Activated CD4-positive, alpha-beta memory T cell treated with anti-CD3 and anti-CD28 coated beads for 36 hours (primary cell): ENCODE data around the gene MAPK7. TPM values are rescaled to one million over a fixed set of nuclear protein-coding genes. Genes with fewer than 3 reads are reported as not detected.
A peak's percentile ranks its signal among the peaks of the same experiment; 100 is the strongest.

Source experiments
- CTCF ChIA-PET: fragments of 350-600 bp; sonication (Branson Sonifier 250); formaldehyde crosslinking; loops from one replicate; lab custom pipeline; 2021; ENCODE audit warnings: antibody characterized with exemption, inconsistent platforms; lab: Charles Lee
- POLR2A ChIA-PET: fragments of 350-600 bp; sonication (Branson Sonifier 250); formaldehyde crosslinking; loops from one replicate; lab custom pipeline; 2021; ENCODE audit warnings: antibody characterized with exemption; lab: Charles Lee
- DNase-seq: peaks from one replicate; pipeline ENCODE4 v3.0.0-alpha.2; 2020
- H3K27ac Mint-ChIP-seq: one replicate; pipeline ENCODE4 v1.8.0; 2021; ENCODE audit warnings: mixed read lengths
- H3K27me3 Mint-ChIP-seq: one replicate; pipeline ENCODE4 v1.8.0; 2021; ENCODE audit warnings: mixed read lengths
- H3K36me3 Mint-ChIP-seq: one replicate; pipeline ENCODE4 v1.8.0; 2021; ENCODE audit warnings: mixed read lengths
- H3K4me1 Mint-ChIP-seq: one replicate; pipeline ENCODE4 v1.8.0; 2021; ENCODE audit warnings: low read depth, mixed read lengths
- H3K4me3 Mint-ChIP-seq: one replicate; pipeline ENCODE4 v1.8.0; 2021; ENCODE audit warnings: mild to moderate bottlenecking, mixed read lengths
- H3K9me3 Mint-ChIP-seq: one replicate; pipeline ENCODE4 v1.8.0; 2021; ENCODE audit warnings: mixed read lengths
- intact Hi-C: fragments of 100-400 bp; cut with micrococcal nuclease; formaldehyde crosslinking; loops from one replicate; pipeline ENCODE4 v1.15.1; 2023
- microRNA-seq: library from miRNA; unstranded; fragments of <30 nt; microRNA quantifications from one replicate; pipeline ENCODE4 v1.2.0, GENCODE V29; 2022; ENCODE audit warnings: borderline number of aligned reads, borderline microRNAs expressed, borderline replicate concordance
- total RNA-seq, 2 experiments: library from RNA; stranded (reverse); gene quantifications; one replicate each; pipeline ENCODE4 v1.2.3, GENCODE V29; 2021

The MAPK7 gene
- total RNA-seq, 2 experiments from 2014 or later = 15.4 to 17.2 TPM

GRCh38 chr17:19424934-19425868 lies 46.9 kb downstream of the MAPK7 start:
- Mint-ChIP-seq H3K4me3 (no peak overlapping the region), H3K27ac (no peak overlapping the region), H3K4me1 (no peaks in the 10 kb centered on the region), H3K27me3 (peaks cover 4% of the 10 kb centered on the region), H3K9me3 (no peaks in the 10 kb centered on the region), H3K36me3 (no peaks in the 10 kb centered on the region)
- intact Hi-C loops = no loop called here
- no peak for DNase-seq
- POLR2A ChIA-PET = no interaction called here
- CTCF ChIA-PET = interaction anchor here (1.8 to 2.5 kb wide), 2 partner anchors 48 to 62 kb away, joined by 6 to 8 read pairs; partner anchors contain the start of genes B9D1 and MAPK7

- Mint-ChIP-seq H3K27me3 (peaks cover 4% of the 10 kb centered on the region), H3K27ac (no peak overlapping the region), H3K36me3 (no peaks in the 10 kb centered on the region), H3K4me3 (no peak overlapping the region), H3K4me1 (no peaks in the 10 kb centered on the region), H3K9me3 (no peaks in the 10 kb centered on the region)
- no peak for DNase-seq
- ChIA-PET CTCF (interaction anchor here (2.5 kb wide), 1 partner anchor 64 kb away, joined by 8 read pairs; the partner anchor contains the start of gene B9D1), POLR2A (no interaction called here)
- intact Hi-C loops = no loop called here
Observed at GRCh38 chr17:19426631-19427030, 48.3 kb downstream of the MAPK7 start.

GRCh38 chr17:19431691-19432090 lies 53.4 kb downstream of the MAPK7 start:
- no peak for DNase-seq
- Mint-ChIP-seq H3K27ac (no peak overlapping the region), H3K4me1 (no peaks in the 10 kb centered on the region), H3K36me3 (no peaks in the 10 kb centered on the region), H3K4me3 (no peak overlapping the region), H3K27me3 (no peaks in the 10 kb centered on the region), H3K9me3 (no peaks in the 10 kb centered on the region)
- intact Hi-C loops = no loop called here
- CTCF ChIA-PET = interaction anchor here (0.9 to 1.4 kb wide), 2 partner anchors 15 to 69 kb away, joined by 3 to 4 read pairs; partner anchors contain the start of gene B9D1
- POLR2A ChIA-PET = no interaction called here

Small RNA genes lying within 50 kb of the gene (microRNA-seq; reads per million reads assigned to microRNA genes)
- 364 reads per million, percentile 78 among the genes with 10 or more reads in this experiment for gene MIR1180

Other genes starting within 250 kb of the MAPK7 start
- gene EPN2, start 141.1 kb upstream of the MAPK7 start, total RNA-seq = 10 to 100 TPM in 1 of 2 experiments, 1 to 10 TPM in 1; 9.0 to 12.0 TPM
- 1 to 10 TPM; 7.2 to 7.6 TPM for gene B9D1, start 15.8 kb upstream of the MAPK7 start, total RNA-seq
- not detected for gene MFAP4, start 8.7 kb downstream of the MAPK7 start, total RNA-seq
- under 1 TPM; 0.86 to 0.97 TPM for gene RNF112, start 32.7 kb downstream of the MAPK7 start, total RNA-seq
- 1 to 10 TPM in 1 of 2 experiments, under 1 TPM in 1; 0.83 to 1.3 TPM for gene SLC47A1, start 155.4 kb downstream of the MAPK7 start, total RNA-seq